Central memory CD4-positive, alpha-beta T cell (primary cell): Measurements from ENCODE around the gene STRIP1.
"Not testable (repeated sequence)": the region's sequence is repeated elsewhere in the genome, so short reads cannot be mapped to it uniquely, and the experiment has no call there.

ENCODE experiments used
- DNase-seq: peaks from one replicate; pipeline ENCODE4 v3.0.0; 2022

Gene STRIP1

GRCh38 chr1:110070671-110071242, 36.3 kb downstream of the STRIP1 start, which contains the start of gene ALX3:
Gene ALX3 (minus strand): TSS chr1:110070672. CDS start chr1:110070612, 60 bp downstream.
- DNase-seq: no peak

GRCh38 chr1:110074166-110074565, 39.7 kb downstream of the STRIP1 start:
- no peak for DNase-seq

- no peak for DNase-seq
Measured at GRCh38 chr1:110076789-110077500, 42.5 kb downstream of the STRIP1 start.

- DNase-seq: not testable (repeated sequence)
Measured at GRCh38 chr1:110079995-110080394, 45.6 kb downstream of the STRIP1 start.

GRCh38 chr1:110081061-110081460, 46.6 kb downstream of the STRIP1 start:
- DNase-seq: no peak

- DNase-seq: no peak
Measured at GRCh38 chr1:110082477-110082876, 48.1 kb downstream of the STRIP1 start.

- no peak for DNase-seq
Measured at GRCh38 chr1:110083061-110083865, 48.8 kb downstream of the STRIP1 start.

GRCh38 chr1:110083866-110084226, 49.4 kb downstream of the STRIP1 start:
- no peak for DNase-seq

GRCh38 chr1:110084227-110085078, 50.0 kb downstream of the STRIP1 start:
- DNase-seq: no peak

- no peak for DNase-seq
Measured at GRCh38 chr1:110085671-110086070, 51.2 kb downstream of the STRIP1 start.

- no peak for DNase-seq
Measured at GRCh38 chr1:110086961-110087360, 52.5 kb downstream of the STRIP1 start.

GRCh38 chr1:110087812-110088738, 53.7 kb downstream of the STRIP1 start:
- DNase-seq: no peak

GRCh38 chr1:110088739-110089316, 54.4 kb downstream of the STRIP1 start:
- no peak for DNase-seq

GRCh38 chr1:110089561-110090275, 55.3 kb downstream of the STRIP1 start:
- no peak for DNase-seq

GRCh38 chr1:110091381-110091780, 57.0 kb downstream of the STRIP1 start:
- no peak for DNase-seq

GRCh38 chr1:110091791-110092190, 57.4 kb downstream of the STRIP1 start:
- no peak for DNase-seq

- no peak for DNase-seq
Measured at GRCh38 chr1:110092991-110093390, 58.6 kb downstream of the STRIP1 start.

GRCh38 chr1:110094931-110095654, 60.7 kb downstream of the STRIP1 start:
- no peak for DNase-seq

- no peak for DNase-seq
Measured at GRCh38 chr1:110097507-110098221, 63.2 kb downstream of the STRIP1 start.
